Thyroid gland (tissue), 4 donors: ENCODE results near the gene GATA6. TPM values are rescaled to one million over a fixed set of nuclear protein-coding genes. Genes with fewer than 3 reads are reported as not detected.
A peak's percentile ranks its signal among the peaks of the same experiment; 100 is the strongest.

ENCODE experiments used
- DNase-seq, 2 donors: peaks; one replicate each; pipeline ENCODE4 v3.0.0-alpha.2; 2019
- H3K27ac ChIP-seq, 3 donors: fragments of 200-600 bp; sonication (generic); 1 replicate in 2 of 3; 2 replicates in 1 of 3; pipeline ENCODE4 v1.5.1; 2016 to 2019; ENCODE audit warnings: mild to moderate bottlenecking in 1 of 3, moderate library complexity in 1 of 3
- H3K27me3 ChIP-seq: fragments of 200-600 bp; sonication (generic); one replicate; pipeline ENCODE4 v1.5.1; 2019
- H3K36me3 ChIP-seq, 2 donors: fragments of 200-600 bp; sonication (generic); one replicate each; pipeline ENCODE4 v1.5.1; 2016 to 2019
- H3K4me1 ChIP-seq, 2 donors: fragments of 200-600 bp; sonication (generic); one replicate each; pipeline ENCODE4 v1.5.1; 2017 to 2019
- H3K4me3 ChIP-seq, 3 donors: fragments of 200-600 bp; sonication (generic); replicated peaks in 1 of 3; 1 replicate in 2 of 3; 2 replicates in 1 of 3; pipeline ENCODE4 v1.5.1; 2016; ENCODE audit warnings: mild to moderate bottlenecking in 1 of 3
- H3K9me3 ChIP-seq: fragments of 200-600 bp; sonication (generic); one replicate; pipeline ENCODE4 v1.5.1; 2017
- CTCF ChIP-seq, 6 experiments: fragments of 200-600 bp in 3 of 6; fragments of 450-650 bp in 3 of 6; sonication (generic) in 3 of 6; IDR thresholded peaks; one replicate each; pipeline ENCODE4 v1.5.1; 2016 to 2019; ENCODE audit warnings: antibody characterized with exemption in 6 of 6, mild to moderate bottlenecking in 2 of 6, inconsistent platforms in 1 of 6, moderate library complexity in 1 of 6
- POLR2A ChIP-seq, 2 donors: fragments of 450-650 bp; IDR thresholded peaks; one replicate each; pipeline ENCODE4 v1.6.1; 2017; ENCODE audit warnings: antibody characterized with exemption in 2 of 2, mild to moderate bottlenecking in 2 of 2, moderate library complexity in 1 of 2
- WGBS, 2 donors: methylation state at CpG; one replicate each; pipeline ENCODE4 v1.1.5; 2017; 5-methylcytosine and 5-hydroxymethylcytosine counted together
- intact Hi-C: fragments of 100-400 bp; cut with DNase I; formaldehyde crosslinking; loops from one replicate; pipeline ENCODE4 v1.15.1; 2023
- total RNA-seq, 4 donors: library from RNA; depleted of rRNA; stranded (reverse); fragments of >200 nt; gene quantifications; one replicate each; pipeline ENCODE4 v1.2.3, GENCODE V29; 2016

The GATA6 gene
- total RNA-seq, 4 donors from 2014 or later = 8.5 to 18.9 (median 15.1) TPM

DNA sequence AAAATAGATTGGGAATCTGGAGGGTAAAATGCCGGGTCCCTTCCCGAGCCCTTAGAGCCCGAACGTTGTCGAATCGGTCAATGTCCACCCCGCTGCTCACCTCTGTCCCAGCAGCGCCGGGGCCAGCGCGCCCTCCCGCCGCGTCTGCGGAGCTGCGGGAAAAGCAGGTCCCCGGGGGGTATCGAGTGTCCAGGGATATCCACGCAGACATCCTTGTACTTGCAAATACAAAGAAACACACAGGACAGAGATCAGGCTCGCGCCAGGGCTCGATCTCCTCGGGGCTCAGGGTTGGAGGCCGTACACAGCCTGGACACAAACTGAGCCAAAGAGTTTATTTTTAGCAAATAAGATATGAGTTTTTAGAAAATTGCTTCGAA, 2.3 kb upstream of the GATA6 start:
- TF ChIP-seq POLR2A (IDR thresholded peaks at IDR 0.05) = no peak
- no peak for TF ChIP-seq CTCF (IDR thresholded peaks at IDR 0.05)
- Histone ChIP-seq H3K9me3 (no peaks in the 10 kb centered on the region), H3K4me1 (peaks cover 17 to 30% of the 10 kb centered on the region in 2 donors), H3K4me3 (no peak overlapping the region), H3K36me3 (no peaks in the 10 kb centered on the region), H3K27me3 (peaks cover 36% of the 10 kb centered on the region), H3K27ac (peak overlapping the region in 2 of 3 donors; percentile 26 to 87)
- DNase-seq = peak in 1 of 2 donors; percentile 6
- intact Hi-C loops = no loop called here
- 7 to 14% methylated on average over 25 of the region's 25 CpGs for WGBS, 2 donors

DNA sequence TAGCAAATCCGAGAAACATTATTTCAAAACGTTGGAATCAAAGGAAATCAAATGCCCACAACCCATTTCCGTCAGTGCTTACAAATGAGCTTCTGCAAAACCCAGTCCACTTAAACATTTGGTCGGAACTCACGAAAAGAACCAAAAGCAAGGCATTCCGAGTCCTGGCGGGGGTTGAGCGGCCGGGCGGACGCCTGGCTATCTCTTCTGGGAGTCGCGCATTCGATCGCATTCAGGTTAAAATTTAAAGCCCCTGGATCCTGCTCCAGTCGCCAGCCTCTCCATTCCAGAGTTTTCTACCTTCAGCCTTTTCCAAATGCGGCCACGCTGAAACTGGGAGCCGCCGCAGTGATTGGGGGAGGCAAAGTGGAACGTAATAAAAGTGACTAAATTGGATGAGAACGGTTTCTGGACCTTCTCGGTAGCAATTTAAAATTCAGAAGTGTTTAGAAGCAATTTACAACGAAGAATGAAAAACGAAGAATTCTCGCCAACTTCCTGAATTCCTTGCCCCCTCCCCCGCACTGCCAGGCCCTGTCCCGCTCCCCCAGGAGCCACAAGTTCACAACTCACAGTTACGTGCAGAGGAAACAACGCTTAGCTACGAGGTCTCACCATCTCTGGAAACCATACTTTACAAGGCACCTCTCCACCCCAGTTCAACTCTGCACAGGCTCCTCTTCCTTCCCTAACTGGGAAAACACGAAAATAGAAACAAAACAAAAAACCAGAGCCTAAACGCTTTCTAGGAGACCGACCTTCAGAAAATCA, 1.7 kb upstream of the GATA6 start:
- intact Hi-C loops = no loop called here
- H3K27ac ChIP-seq = peak overlapping the region in 2 of 3 donors; percentile 87 to 97
- peak in 1 of 2 donors; percentile 9 for DNase-seq
- H3K9me3 ChIP-seq = no peaks in the 10 kb centered on the region
- peaks cover 17 to 36% of the 10 kb centered on the region in 2 donors for H3K4me1 ChIP-seq
- WGBS, 2 donors = 8 to 10% methylated on average over 34 of the region's 34 CpGs
- peaks cover 36% of the 10 kb centered on the region for H3K27me3 ChIP-seq
- TF ChIP-seq CTCF (IDR thresholded peaks at IDR 0.05) = no peak
- no peak for TF ChIP-seq POLR2A (IDR thresholded peaks at IDR 0.05)
- H3K36me3 ChIP-seq = no peaks in the 10 kb centered on the region
- no peak overlapping the region for H3K4me3 ChIP-seq

DNA sequence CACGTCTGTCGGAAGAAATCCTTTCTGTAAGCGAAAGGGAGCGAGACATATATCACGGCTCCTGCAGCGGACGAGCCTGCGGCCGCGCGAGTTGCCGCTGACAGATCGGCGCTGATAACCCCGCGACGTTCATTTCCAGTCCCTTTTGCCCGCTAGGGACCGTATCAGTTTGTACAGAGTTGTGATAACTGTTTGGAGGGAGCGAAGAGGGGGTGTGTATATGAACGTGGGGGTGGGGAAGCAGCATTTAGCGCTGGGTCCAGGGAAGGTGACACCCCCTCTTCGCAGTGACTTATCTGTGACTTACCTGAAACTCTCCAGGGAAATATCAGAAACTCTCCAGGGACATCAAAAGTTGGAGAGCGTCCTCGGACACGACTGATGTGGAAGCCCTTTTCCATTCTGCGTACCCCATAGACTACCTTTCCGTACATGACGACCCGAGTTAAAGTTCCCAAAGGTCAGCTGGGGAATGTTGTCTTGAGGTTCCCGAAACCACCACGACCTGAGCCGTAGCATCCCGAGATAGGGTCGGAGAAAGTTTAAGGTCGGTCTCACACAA, 948 bp upstream of the GATA6 start:
- 4 to 6% methylated on average over 32 to 36 of the region's 36 CpGs for WGBS, 2 donors
- peaks cover 17 to 36% of the 10 kb centered on the region in 2 donors for H3K4me1 ChIP-seq
- H3K27me3 ChIP-seq = peaks cover 36% of the 10 kb centered on the region
- intact Hi-C loops = no loop called here
- H3K9me3 ChIP-seq = no peaks in the 10 kb centered on the region
- peak overlapping the region in 1 of 3 donors; percentile 74 for H3K4me3 ChIP-seq
- H3K27ac ChIP-seq = peak overlapping the region in 2 of 3 donors; percentile 87 to 97
- DNase-seq = peak in 1 of 2 donors; percentile 20
- no peak for TF ChIP-seq POLR2A (IDR thresholded peaks at IDR 0.05)
- no peak for TF ChIP-seq CTCF (IDR thresholded peaks at IDR 0.05)
- no peaks in the 10 kb centered on the region for H3K36me3 ChIP-seq

GRCh38 chr18:22169889-22170420, 566 bp downstream of the GATA6 start:
- H3K9me3 ChIP-seq = no peaks in the 10 kb centered on the region
- peak overlapping the region; percentile 74 to 99 (median 87) for H3K4me3 ChIP-seq
- 0 to 1% methylated on average over 27 to 28 of the region's 49 CpGs for WGBS, 2 donors
- intact Hi-C loops = loop anchor here (5.0 to 10.0 kb wide), 2 partner anchors 185 to 387 kb away; no protein-coding TSS in a partner anchor
- peak overlapping the region; percentile 87 to 97 (median 95) for H3K27ac ChIP-seq
- peaks cover 31% of the 10 kb centered on the region for H3K27me3 ChIP-seq
- DNase-seq = peak; percentile 58 to 62
- H3K36me3 ChIP-seq = no peaks in the 10 kb centered on the region
- peaks cover 17 to 35% of the 10 kb centered on the region in 2 donors for H3K4me1 ChIP-seq
- no peak for TF ChIP-seq POLR2A (IDR thresholded peaks at IDR 0.05)
- TF ChIP-seq CTCF (IDR thresholded peaks at IDR 0.05) = peak in 1 of 6 experiments; percentile 5
